Testis (tissue), 3 donors: Measurements from ENCODE around the gene CCR7. TPM values are rescaled to one million over a fixed set of nuclear protein-coding genes. Genes with fewer than 3 reads are reported as not detected.

Experiments
- DNase-seq: peaks from one replicate; pipeline ENCODE4 v3.0.0-alpha.2; 2019
- H3K27ac ChIP-seq, 2 donors: fragments of 200-600 bp; sonication (generic); one replicate each; pipeline ENCODE4 v1.5.1; 2019
- H3K27me3 ChIP-seq: fragments of 200-600 bp; sonication (generic); one replicate; pipeline ENCODE4 v1.5.1; 2019
- H3K36me3 ChIP-seq: fragments of 200-600 bp; sonication (generic); one replicate; pipeline ENCODE4 v1.5.1; 2017; ENCODE audit warnings: low read depth; ENCODE audit errors: missing control alignments
- H3K4me1 ChIP-seq: fragments of 200-600 bp; sonication (generic); one replicate; pipeline ENCODE4 v1.5.1; 2019
- H3K4me3 ChIP-seq, 2 donors: fragments of 200-600 bp; sonication (generic); one replicate each; pipeline ENCODE4 v1.5.1; 2017 to 2019
- H3K9me3 ChIP-seq: fragments of 200-600 bp; sonication (generic); one replicate; pipeline ENCODE4 v1.5.1; 2017
- POLR2A ChIP-seq: fragments of 450-650 bp; IDR thresholded peaks from one replicate; pipeline ENCODE4 v1.6.1; 2017; ENCODE audit warnings: antibody characterized with exemption, mild to moderate bottlenecking, moderate library complexity
- WGBS, 2 donors: methylation state at CpG; one replicate each; pipeline ENCODE4 v1.1.5; 2018; 5-methylcytosine and 5-hydroxymethylcytosine counted together
- intact Hi-C: fragments of 100-400 bp; cut with DNase I; formaldehyde crosslinking; loops from one replicate; pipeline ENCODE4 v1.15.1; 2023; ENCODE audit warnings: low total_unique reads
- polyA plus RNA-seq: library from polyadenylated mRNA; stranded (reverse); fragments of 350-450 nt; fragmentation: Illumina TruSeq; extraction: RNeasy Lipid Tissue Mini Kit (QIAGEN cat#74804); gene quantifications from one replicate; pipeline ENCODE4 v1.2.3, GENCODE V29; 2014; ENCODE audit warnings: low read depth, low replicate concordance; ENCODE audit not compliant: insufficient read depth
- total RNA-seq, 2 donors: library from RNA; depleted of rRNA; stranded (reverse); fragments of >200 nt; gene quantifications; one replicate each; pipeline ENCODE4 v1.2.3, GENCODE V29; 2016
- TF ChIP-seq, protein P1 (sequence below), 3 experiments: fragments of 450-650 bp in 2 of 3; fragments of 200-600 bp in 1 of 3; sonication (generic) in 1 of 3; IDR thresholded peaks; one replicate each; pipeline ENCODE4 v1.5.1; 2016 to 2019; ENCODE audit warnings: antibody characterized with exemption in 3 of 3, mild to moderate bottlenecking in 2 of 3, moderate library complexity in 1 of 3

Gene CCR7
- total and polyA plus RNA-seq, 3 donors from 2014 or later: 0.87 to 1.5 (median 1.3) TPM

DNA sequence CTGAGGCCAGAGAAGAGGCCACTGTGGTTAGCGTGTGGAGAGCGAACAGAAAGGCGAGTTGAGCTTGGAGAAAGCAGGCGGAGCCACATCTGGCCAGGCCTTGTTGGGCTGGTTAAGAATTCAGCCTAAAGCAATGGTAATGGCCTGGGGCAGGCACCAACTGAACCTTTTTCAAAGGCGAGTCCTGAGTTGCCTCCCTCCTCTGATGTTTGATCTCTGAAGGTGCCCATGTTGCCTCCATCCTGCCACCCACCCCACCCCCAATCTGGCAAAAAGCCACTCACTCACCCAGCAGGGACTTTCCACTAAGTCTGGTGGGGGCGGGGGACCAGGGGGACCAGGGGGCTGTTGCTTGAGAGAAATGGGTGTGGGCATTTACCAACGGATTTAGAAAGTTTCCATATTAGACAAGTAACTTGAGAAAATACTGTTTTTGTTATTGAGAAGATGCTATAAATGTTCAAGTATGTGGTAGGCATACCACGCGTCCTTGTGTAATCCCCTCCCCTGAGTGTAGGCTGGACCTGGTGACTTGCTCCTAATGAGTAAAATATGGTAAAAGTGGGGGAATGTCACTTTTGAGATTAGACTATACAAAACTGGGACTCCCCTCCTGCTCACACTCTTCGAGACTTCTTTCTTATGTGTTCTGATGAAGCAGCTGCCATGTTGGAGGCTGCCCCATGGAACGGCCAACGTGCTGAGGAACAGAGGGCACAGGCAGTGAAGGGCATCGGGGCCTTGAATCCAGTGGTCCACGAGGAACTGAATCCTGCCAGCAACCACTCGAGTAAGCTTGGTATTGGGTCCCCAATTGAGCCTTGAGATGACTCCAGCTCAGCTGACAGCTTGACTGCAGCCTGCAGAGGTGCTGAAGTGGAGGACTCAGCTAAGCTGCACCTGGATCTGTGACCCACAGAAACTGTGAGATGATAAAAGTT is 34.0 kb downstream of the CCR7 start:
- no peak for DNase-seq
- no peaks in the 10 kb centered on the region for H3K36me3 ChIP-seq
- H3K4me1 ChIP-seq: peaks cover 20% of the 10 kb centered on the region
- WGBS, 2 donors: 90 to 95% methylated on average over 15 of the region's 15 CpGs
- H3K27ac ChIP-seq: no peak overlapping the region
- TF ChIP-seq POLR2A: no peak
- TF ChIP-seq, protein P1, sequence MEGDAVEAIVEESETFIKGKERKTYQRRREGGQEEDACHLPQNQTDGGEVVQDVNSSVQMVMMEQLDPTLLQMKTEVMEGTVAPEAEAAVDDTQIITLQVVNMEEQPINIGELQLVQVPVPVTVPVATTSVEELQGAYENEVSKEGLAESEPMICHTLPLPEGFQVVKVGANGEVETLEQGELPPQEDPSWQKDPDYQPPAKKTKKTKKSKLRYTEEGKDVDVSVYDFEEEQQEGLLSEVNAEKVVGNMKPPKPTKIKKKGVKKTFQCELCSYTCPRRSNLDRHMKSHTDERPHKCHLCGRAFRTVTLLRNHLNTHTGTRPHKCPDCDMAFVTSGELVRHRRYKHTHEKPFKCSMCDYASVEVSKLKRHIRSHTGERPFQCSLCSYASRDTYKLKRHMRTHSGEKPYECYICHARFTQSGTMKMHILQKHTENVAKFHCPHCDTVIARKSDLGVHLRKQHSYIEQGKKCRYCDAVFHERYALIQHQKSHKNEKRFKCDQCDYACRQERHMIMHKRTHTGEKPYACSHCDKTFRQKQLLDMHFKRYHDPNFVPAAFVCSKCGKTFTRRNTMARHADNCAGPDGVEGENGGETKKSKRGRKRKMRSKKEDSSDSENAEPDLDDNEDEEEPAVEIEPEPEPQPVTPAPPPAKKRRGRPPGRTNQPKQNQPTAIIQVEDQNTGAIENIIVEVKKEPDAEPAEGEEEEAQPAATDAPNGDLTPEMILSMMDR (IDR thresholded peaks at IDR 0.05): no peak
- intact Hi-C loops: no loop called here
- no peaks in the 10 kb centered on the region for H3K27me3 ChIP-seq
- no peak overlapping the region for H3K4me3 ChIP-seq
- no peaks in the 10 kb centered on the region for H3K9me3 ChIP-seq

DNA sequence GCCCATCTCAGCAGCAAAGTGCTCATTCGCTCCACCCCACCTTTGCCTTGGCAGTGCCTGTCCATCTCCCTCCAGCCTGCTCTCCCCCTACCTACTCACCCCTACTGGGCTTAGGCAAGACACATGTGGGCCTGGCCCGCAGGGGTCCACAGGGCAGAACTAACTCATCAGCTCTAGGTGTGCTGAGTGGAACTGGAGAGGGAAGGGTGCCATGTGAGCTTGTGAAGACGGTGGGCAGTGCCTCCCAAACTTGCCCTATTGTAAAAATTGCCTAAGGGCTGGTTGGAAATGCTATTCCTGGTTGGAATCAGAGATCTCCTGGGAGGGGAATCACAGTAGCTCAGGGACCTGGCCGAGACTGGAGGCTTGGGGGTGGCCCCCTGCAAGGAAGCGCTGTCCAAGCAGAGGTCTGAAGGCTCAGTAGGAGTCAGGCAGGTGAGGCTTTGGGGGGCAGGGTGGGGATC is 34.7 kb downstream of the CCR7 start:
- 93 to 96% methylated on average over 5 of the region's 5 CpGs for WGBS, 2 donors

DNA sequence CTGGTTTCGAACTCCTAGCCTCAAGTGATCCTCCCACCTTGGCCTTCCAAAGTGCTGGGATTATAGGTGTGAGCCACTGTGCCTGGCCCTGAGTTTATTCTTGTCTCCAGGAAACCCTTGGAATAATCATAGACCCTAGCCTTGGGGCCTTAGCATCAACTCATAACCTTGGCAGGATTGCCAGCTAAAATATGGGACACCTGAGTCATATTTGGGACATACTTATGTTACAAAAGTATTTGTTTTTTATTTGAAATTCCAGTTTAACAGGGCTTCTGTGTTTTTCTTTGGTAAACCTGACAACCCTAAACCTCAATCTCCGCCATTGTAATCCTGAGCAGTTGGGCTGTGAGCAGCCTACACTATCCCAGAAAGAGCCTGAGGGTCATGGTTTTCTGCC is 35.3 kb downstream of the CCR7 start:
- DNase-seq: no peak
- Histone ChIP-seq H3K4me1 (peaks cover 18% of the 10 kb centered on the region), H3K27me3 (no peaks in the 10 kb centered on the region), H3K4me3 (no peak overlapping the region), H3K9me3 (no peaks in the 10 kb centered on the region), H3K27ac (no peak overlapping the region), H3K36me3 (no peaks in the 10 kb centered on the region)
- intact Hi-C loops: no loop called here
- 93 to 100% methylated on average over 2 of the region's 2 CpGs for WGBS, 2 donors
- TF ChIP-seq, protein P1 (IDR thresholded peaks at IDR 0.05): no peak
- no peak for TF ChIP-seq POLR2A

More for the DNA sequence above, 34.7 kb downstream of the CCR7 start:
- Histone ChIP-seq H3K36me3 (no peaks in the 10 kb centered on the region), H3K4me1 (peaks cover 18% of the 10 kb centered on the region), H3K27me3 (no peaks in the 10 kb centered on the region), H3K27ac (no peak overlapping the region), H3K9me3 (no peaks in the 10 kb centered on the region), H3K4me3 (no peak overlapping the region)
- DNase-seq: no peak
- TF ChIP-seq, protein P1 (IDR thresholded peaks at IDR 0.05): no peak
- TF ChIP-seq POLR2A: no peak
- intact Hi-C loops: no loop called here

DNA sequence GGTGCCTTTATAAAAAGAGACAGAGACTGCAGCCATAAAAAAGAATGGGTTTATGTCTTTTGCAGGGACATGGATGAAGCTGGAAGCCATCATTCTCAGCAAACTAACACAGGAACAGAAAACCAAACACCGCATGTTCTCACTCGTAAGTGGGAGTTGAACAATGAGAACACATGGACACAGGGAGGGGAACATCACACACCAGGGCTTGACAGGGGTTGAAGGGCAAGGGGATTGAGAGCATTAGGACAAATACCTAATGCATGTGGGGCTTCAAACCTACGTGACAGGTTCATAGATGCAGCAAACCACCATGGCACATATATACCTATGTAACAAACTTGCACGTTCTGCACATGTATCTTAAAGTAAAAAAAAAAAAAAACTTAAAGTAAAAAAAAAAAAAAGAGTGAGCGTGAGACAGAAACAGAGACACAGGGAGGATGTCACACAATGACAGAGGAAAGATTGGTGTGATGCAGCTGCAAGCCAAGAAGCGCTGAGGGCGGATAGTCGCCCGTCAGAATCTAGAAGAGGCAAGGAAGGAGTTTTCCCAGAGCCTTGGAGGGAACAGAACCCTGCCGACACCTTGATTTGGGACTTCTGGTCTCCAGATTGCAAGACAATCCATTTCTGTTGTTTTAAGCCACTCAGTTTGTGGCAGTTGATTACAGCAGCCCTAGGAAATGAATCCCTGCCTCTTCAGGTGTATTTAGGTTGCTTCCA is 36.4 kb downstream of the CCR7 start:
- Histone ChIP-seq H3K36me3 (no peaks in the 10 kb centered on the region), H3K9me3 (no peaks in the 10 kb centered on the region), H3K27ac (no peak overlapping the region), H3K4me1 (peaks cover 15% of the 10 kb centered on the region), H3K27me3 (no peaks in the 10 kb centered on the region), H3K4me3 (no peak overlapping the region)
- intact Hi-C loops: no loop called here
- TF ChIP-seq POLR2A: no peak
- TF ChIP-seq, protein P1 (IDR thresholded peaks at IDR 0.05): no peak
- no peak for DNase-seq
- WGBS, 2 donors: 88 to 91% methylated on average over 10 of the region's 10 CpGs
